Liver (tissue), 3 donors: ENCODE results near the gene TBX5.

Source experiments
- CTCF ChIP-seq: fragments of 150-350 bp; IDR thresholded peaks from 2 replicates; pipeline ENCODE4 v1.5.1; 2017; ENCODE audit warnings: improper control_type of control experiment, low read depth, low read length; ENCODE audit not compliant: missing input control
- GABPA ChIP-seq, 2 donors: IDR thresholded peaks in 1 of 2; conservative IDR thresholded peaks in 1 of 2; 2 replicates each; pipeline ENCODE4 v1.6.1; 2016; ENCODE audit warnings: antibody characterized with exemption in 2 of 2, mild to moderate bottlenecking in 1 of 2, moderate library complexity in 1 of 2
- RAD21 ChIP-seq, 2 donors: IDR thresholded peaks; 2 replicates each; pipeline ENCODE4 v1.6.1; 2016; ENCODE audit warnings: antibody characterized with exemption in 2 of 2, mild to moderate bottlenecking in 2 of 2
- REST ChIP-seq: IDR thresholded peaks from 2 replicates; pipeline ENCODE4 v1.6.1; 2016; ENCODE audit warnings: antibody characterized with exemption, mild to moderate bottlenecking
- SP1 ChIP-seq: IDR thresholded peaks from 2 replicates; pipeline ENCODE4 v1.6.1; 2018; ENCODE audit warnings: antibody characterized with exemption, mild to moderate bottlenecking
- donor health status: healthy.
- donor health status: healthy.

GRCh38 chr12:114384739-114385138, 21.2 kb downstream of the TBX5 start:
- no peak for TF ChIP-seq SP1
- no peak for TF ChIP-seq GABPA (IDR thresholded peaks at IDR 0.05 in 1 of 2, conservative IDR thresholded peaks at IDR 0.05 in 1 of 2)
- TF ChIP-seq CTCF = no peak
- TF ChIP-seq REST = no peak
- TF ChIP-seq RAD21 (IDR thresholded peaks at IDR 0.05) = no peak
